22Rv1 (cell line): ENCODE results near the gene CSF2RB.

ENCODE experiments used
- ZFX ChIP-seq: fragments of 450-650 bp; IDR thresholded peaks from 2 replicates; pipeline ENCODE4 v1.6.1; 2017; ENCODE audit warnings: antibody characterized with exemption, borderline replicate concordance
- TF ChIP-seq, protein P1 (sequence below): fragments of 450-650 bp; IDR thresholded peaks from 2 replicates; pipeline ENCODE4 v1.5.1; 2017; ENCODE audit warnings: mild to moderate bottlenecking

- TF ChIP-seq, protein P1, sequence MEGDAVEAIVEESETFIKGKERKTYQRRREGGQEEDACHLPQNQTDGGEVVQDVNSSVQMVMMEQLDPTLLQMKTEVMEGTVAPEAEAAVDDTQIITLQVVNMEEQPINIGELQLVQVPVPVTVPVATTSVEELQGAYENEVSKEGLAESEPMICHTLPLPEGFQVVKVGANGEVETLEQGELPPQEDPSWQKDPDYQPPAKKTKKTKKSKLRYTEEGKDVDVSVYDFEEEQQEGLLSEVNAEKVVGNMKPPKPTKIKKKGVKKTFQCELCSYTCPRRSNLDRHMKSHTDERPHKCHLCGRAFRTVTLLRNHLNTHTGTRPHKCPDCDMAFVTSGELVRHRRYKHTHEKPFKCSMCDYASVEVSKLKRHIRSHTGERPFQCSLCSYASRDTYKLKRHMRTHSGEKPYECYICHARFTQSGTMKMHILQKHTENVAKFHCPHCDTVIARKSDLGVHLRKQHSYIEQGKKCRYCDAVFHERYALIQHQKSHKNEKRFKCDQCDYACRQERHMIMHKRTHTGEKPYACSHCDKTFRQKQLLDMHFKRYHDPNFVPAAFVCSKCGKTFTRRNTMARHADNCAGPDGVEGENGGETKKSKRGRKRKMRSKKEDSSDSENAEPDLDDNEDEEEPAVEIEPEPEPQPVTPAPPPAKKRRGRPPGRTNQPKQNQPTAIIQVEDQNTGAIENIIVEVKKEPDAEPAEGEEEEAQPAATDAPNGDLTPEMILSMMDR: no peak
- TF ChIP-seq ZFX: no peak
These were observed 9.8 kb downstream of the CSF2RB start for GRCh38 chr22:36923131-36923788.
